IPS-18c (cell line): ENCODE data around the gene HOXC9.
A peak's percentile ranks its signal among the peaks of the same experiment; 100 is the strongest.

Experiments used
- H3K4me3 ChIP-seq: 2 replicates; pipeline ENCODE4 v1.7.0; 2013; ENCODE audit warnings: low read depth, mild to moderate bottlenecking, low read length, moderate library complexity; ENCODE audit not compliant: insufficient read depth
- H3K9me3 ChIP-seq: one replicate; pipeline ENCODE4 v1.6.1; 2013; ENCODE audit warnings: mild to moderate bottlenecking, low read length, moderate library complexity; ENCODE audit not compliant: control insufficient read depth, insufficient read depth

HOXC9 gene

DNA sequence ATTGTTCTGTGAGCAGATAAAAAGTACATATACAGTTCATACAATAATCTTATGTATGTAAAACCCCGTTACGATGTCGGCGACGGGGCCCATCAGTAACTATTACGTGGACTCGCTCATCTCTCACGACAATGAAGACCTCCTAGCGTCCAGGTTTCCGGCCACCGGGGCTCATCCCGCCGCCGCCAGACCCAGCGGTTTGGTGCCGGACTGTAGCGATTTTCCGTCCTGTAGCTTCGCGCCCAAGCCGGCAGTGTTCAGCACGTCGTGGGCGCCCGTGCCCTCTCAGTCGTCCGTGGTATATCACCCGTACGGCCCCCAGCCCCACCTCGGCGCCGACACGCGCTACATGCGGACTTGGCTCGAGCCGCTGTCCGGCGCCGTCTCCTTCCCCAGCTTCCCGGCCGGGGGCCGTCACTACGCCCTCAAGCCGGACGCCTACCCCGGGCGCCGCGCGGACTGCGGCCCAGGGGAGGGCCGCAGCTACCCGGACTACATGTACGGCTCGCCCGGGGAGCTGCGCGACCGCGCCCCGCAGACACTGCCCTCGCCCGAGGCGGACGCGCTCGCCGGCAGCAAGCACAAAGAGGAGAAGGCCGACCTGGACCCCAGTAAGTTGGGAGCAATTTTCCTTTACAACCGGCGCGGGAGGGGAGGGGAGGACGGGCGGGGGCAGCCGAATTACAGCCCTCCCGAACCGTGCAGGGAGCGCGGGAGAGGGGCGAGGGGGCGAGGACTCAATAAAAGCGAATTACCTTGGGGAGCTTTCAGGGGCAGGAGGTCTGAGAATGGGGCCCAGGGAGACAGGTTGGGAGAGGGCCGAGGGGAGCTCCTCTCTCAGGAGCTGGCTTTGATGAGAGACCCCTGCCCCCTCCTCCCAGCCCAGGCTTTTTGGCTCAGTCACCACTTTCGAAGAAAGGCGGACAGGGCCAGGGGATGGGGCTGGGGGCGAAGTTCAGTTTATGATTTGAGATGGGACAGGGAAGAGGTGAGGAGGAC lies at the start of gene HOXC9:
HOXC9 (plus strand) TSS at position 46 of the 999 bp plus-strand sequence; CDS start at position 74, 28 bp downstream.
- Histone ChIP-seq H3K9me3 (peaks cover 2% of the 10 kb centered on the region), H3K4me3 (peak within 1 kb of the TSS; percentile 24; the same call in 1 of the 2 replicates)

DNA sequence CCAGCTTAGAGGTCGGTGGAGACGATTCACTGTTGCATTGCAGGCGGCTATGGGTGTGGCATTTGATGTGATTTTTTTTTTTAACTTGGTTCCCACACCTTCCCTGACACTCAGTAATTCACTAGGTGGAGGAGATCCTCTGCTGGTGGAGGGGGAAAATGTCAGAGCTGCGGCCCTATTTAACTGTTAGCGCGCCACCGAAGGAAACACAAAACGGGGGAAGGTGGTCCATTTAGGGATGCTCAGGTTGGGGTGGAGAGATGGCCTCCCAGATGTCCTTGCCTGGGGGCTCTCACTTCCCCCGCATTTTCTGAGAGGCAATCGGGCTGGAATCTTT lies 49.6 kb upstream of the HOXC9 start:
- H3K4me3 ChIP-seq = no peak overlapping the region
- H3K9me3 ChIP-seq = peaks cover 2% of the 10 kb centered on the region

DNA sequence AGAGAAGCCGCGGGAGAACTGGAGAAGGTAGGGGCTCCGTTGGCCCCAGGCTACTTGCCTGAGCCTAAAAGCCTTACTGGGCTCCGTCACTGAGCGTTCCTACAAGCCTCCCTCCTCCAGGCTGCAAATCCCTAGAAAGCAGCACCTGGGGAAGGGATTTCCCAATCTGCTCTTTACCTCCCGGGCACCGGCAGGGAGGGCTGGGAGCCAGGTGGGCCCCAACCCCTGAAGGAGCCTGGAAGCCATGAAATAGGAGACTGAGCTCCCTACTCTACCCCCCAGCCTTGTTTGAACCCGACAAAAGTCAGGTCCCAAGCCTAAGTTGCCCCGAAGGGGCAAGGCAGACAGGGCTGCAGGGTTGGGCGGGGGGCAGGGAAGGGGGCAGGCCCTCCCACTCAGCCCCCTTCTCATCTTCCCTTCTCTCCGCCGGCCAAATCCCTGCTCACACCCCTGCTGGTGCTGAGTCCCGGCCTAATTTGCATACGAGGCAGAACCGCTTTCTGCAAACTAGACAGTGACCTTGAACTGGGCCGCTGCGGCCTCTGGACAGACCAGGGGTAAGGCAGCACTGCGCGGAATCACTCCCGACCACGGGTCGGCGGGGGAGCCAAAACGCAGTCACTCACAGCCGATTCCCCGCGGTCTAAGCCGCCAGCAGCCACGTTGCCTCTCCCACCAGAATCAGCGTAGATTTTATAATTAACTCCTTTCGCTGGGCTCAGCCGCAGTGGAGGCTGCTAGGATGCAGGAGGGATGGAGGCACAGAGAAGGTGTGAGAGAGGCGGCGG lies 49.0 kb upstream of the HOXC9 start:
- no peak overlapping the region for H3K4me3 ChIP-seq

DNA sequence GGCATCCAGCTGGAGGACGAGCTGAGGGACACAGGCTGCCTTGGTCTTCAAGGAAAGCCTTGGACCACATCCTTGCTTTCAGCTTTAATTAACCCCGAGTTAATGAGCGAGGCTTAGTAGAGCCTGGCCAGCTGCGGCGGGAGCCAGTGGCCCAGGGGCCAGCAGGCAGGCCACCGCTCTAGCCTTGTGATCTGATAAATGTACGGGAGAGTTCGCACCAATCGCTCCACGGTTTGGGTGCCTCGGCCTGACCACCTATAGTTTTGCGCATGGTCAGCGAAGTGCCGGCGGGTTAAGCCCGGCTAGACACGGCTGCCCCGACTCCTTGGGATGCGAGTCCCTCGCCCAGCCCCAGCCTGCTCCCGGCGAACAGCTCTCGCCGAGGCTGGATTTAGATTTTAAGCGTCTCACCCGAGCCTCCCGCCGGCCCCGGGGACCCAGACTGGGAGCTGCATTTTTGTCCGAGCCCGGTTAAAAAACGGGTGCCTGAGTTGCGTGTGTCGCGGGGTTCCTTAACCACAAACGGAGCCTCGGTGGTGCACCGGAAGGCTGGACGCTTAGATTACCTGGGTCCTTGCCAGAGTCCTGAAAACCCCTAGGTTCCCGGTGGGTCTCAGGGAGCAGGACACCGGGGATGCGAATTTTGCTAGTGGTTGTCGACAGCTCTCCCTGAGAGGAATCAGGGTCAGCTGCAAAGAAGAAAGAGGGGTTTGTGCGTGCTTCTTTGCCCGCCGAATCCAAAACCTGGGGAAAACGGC lies 48.2 kb upstream of the HOXC9 start:
- Histone ChIP-seq H3K4me3 (no peak overlapping the region), H3K9me3 (peaks cover 4% of the 10 kb centered on the region)

More for the DNA sequence above, 49.0 kb upstream of the HOXC9 start:
- H3K9me3 ChIP-seq = peaks cover 4% of the 10 kb centered on the region

DNA sequence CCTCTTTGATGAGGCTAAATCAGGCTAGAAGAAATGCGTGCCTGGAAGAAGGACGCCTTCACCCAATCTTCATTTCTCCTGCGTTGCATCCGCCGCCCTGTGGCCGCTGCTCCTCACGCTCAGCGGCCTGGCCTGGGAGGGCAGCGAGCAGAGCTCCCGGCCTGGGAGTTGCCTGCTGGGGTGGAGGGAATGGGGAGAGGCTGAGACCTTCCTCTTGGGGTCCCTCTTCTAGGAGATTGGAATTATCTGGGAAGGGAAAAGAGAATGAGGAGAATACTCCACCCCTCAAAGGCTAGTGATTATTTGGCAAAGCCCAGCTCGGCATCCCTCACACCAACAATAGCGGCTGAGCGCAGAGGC lies 47.6 kb upstream of the HOXC9 start:
- H3K9me3 ChIP-seq = peaks cover 5% of the 10 kb centered on the region
- no peak overlapping the region for H3K4me3 ChIP-seq

DNA sequence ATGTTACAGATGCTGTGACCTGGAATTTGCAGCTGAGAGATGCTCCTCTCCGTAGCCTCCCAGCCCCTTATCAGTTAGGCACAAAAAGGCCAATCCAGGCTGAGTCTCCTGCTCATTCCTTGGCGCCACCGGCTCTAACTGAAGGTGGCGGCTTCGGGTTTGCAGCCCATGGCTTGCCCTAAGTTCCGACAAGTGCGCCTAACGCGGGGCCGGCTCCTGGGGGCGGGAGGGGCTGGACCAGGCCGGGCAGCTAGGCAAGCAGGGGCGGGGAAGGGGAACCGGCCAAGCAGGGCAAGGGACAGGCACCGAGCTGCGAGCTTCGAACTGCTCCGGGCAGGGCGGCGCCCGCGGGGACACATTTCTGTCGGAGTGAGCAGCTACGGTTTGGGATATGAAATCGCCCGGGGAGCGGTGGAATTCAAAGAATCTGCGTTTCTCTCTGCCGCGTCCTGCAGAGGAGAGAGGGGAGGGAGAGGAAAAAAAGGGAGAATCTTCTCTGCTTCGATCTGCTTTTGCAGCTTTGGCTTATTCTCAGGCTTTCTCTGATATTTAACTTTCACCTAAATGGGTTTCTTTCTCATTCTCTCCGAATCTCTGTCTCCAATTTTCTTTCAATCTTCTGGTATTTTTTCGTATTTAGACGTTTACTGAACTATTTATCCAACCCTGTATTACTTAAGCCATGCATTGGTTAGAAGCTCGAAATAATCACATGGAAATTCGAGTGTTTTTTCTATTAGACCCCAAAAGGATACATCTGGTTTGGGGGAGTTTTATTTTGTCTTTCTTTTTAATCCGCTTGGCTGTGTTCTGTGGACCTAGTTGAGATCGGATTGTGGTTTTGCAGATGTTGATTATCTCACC lies 46.9 kb upstream of the HOXC9 start:
- Histone ChIP-seq H3K9me3 (peaks cover 6% of the 10 kb centered on the region), H3K4me3 (no peak overlapping the region)

DNA sequence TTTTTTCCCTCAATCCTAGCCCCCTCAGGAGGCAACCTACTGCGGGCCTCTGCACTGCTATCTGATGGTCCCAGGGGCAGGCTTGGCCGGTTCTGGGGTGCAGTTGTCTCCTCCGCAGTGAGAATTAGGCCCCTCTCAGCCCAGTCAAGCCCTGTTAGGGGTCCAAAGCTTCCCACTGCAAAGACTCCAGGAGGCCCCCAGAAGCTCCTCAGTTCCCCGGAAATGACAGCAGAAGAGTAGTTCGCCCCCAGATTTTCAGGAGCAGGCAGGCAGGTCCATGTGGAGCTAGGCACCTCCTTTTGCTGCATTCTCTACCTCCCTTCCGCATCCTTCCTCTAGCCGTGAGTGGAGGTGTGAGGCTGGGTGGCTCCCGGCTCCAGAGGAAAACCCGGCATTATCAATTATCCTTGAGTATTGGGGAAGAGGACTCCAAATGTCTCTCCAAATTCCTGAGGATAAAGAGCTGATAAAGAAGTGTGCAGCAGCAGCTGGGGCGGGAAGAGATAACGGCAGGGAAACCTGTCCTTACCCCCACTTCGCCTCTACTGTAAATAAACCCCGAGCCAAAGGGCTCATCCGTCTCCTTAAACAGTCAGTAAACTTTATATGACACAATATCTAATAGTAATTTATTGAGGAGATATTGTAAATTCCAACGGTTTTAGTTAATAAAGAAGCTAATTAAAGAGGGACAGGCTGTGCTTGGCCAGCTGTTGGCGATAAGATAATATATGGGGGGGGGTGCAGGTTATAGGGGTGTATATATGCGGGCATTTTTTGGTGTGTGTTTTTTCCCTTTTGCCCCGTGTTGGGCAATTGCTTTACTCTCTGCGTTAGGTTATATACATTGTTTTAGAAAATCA lies 45.9 kb upstream of the HOXC9 start:
- H3K4me3 ChIP-seq = no peak overlapping the region
- peaks cover 6% of the 10 kb centered on the region for H3K9me3 ChIP-seq

DNA sequence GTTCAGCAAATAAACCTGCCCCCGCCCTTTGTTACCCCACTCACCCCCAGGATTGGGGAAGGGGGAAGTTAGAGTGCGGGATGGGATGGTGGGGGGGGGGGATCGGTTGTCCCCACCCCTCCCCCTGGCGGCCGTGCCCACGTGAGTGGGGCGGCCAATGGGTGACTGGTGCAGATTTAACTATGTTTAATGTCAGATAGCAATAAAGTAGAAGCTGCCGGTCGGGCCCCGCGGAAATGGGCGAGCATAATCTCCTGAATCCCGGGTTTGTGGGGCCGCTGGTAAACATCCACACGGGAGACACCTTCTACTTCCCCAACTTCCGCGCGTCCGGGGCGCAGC lies 45.3 kb upstream of the HOXC9 start, which contains the start of gene HOXC12:
HOXC12 (plus strand) TSS at position 210 of the 342 bp plus-strand sequence; CDS start at position 237, 27 bp downstream.
- Histone ChIP-seq H3K9me3 (peaks cover 6% of the 10 kb centered on the region), H3K4me3 (no peak within 1 kb of the TSS)

DNA sequence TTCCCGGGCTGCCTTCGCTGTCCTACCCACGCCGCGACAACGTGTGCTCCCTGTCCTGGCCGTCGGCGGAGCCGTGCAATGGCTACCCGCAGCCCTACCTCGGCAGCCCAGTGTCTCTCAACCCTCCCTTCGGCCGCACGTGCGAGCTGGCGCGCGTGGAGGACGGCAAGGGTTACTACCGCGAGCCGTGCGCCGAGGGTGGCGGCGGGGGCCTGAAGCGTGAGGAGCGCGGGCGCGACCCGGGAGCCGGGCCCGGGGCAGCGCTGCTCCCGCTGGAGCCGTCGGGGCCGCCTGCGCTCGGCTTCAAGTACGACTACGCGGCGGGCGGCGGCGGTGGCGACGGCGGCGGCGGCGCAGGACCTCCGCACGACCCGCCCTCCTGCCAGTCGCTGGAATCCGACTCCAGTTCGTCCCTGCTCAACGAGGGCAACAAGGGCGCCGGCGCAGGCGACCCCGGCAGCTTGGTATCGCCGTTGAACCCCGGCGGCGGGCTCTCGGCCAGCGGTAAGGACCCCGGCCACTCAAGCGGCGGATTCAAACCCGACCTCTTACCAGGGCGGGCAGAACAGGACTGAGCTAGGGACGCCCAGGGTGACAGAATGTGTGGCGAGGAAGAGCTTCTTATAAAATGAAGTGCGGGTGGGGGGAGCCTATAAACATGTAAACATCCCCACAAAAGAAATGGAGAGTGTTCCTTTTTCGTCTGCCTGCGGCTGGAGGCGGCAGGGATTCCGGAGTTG lies 44.8 kb upstream of the HOXC9 start:
- no peak overlapping the region for H3K4me3 ChIP-seq
- peaks cover 10% of the 10 kb centered on the region for H3K9me3 ChIP-seq

DNA sequence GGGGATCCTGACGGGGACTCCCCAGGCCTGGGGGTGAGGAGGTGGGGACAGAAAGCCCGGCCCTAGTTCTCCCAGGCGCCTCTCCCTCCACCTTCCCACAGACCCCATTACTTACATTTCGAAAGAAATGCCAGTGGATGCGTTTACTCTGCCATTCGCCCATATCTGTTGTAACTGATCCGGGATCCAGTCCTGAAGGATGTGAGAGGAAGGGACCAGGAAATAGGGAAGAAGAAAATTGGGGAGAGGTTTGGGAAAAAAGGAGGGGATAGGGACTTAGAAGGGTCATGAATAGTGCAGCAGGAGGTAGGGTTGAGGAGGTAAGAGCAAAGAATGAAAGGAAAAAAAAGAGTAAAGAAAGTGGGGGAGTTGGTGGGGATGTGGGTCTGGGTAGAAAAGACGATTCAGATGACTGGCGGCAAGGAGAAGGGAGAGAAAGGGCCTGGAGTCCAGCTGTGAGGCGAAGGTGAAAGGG lies 44.1 kb upstream of the HOXC9 start:
- Histone ChIP-seq H3K4me3 (no peak overlapping the region), H3K9me3 (peaks cover 11% of the 10 kb centered on the region)

DNA sequence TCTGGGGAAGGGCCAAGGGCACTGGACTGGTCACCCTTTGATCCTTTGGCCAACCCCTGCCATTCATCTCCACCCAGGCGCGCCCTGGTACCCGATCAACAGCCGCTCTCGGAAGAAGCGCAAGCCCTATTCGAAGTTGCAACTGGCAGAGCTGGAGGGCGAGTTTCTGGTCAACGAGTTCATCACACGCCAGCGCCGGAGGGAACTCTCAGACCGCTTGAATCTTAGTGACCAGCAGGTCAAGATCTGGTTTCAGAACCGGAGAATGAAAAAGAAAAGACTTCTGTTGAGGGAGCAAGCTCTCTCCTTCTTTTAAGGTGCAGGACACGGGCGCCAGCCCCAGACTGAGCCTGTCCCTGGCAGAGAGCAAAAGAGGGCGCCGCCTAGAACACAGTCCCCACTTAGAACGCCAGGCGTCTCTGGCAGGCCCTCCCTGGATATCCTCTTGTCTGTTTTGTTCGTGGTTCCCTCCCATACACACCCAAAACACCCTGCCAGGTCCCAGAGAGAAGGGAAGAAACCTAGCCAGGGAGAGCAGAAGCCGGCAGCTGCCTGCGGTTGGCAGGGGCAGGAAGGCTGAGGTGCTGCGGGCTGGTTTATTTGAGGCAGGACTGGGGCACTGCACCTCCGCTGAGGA lies 43.6 kb upstream of the HOXC9 start:
- Histone ChIP-seq H3K9me3 (peaks cover 12% of the 10 kb centered on the region), H3K4me3 (no peak overlapping the region)

DNA sequence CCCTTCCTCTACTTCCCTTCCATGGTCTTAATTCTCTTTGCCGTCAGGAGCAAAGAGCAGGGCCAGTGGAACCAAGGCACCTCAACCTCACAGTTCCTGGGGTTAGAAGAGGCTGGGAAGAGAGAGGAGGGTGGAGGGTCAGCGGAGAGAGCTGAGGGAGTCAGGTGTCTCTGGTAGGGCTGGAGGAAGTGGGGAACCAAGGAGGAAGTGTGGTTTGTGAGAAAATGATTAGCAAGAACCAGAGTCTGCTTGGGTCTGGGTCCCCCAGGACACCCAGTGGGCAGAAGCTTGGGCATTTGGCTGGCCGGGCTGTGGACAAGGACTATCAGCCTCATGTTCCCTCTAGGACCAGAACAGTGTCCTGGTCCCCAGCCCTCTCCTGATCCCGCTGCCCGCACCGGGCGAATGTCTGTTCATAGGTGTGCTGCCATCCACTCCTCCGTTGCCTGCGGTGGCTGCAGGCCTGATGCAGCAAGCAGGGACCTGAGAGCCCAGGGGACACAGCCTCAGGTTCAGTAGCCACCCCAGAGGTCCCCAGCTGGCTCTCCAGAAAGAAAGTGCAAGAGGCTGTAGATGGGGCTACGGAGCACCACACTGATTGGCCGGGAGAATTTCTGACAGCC lies 42.9 kb upstream of the HOXC9 start:
- no peak overlapping the region for H3K4me3 ChIP-seq
- H3K9me3 ChIP-seq = peaks cover 14% of the 10 kb centered on the region

DNA sequence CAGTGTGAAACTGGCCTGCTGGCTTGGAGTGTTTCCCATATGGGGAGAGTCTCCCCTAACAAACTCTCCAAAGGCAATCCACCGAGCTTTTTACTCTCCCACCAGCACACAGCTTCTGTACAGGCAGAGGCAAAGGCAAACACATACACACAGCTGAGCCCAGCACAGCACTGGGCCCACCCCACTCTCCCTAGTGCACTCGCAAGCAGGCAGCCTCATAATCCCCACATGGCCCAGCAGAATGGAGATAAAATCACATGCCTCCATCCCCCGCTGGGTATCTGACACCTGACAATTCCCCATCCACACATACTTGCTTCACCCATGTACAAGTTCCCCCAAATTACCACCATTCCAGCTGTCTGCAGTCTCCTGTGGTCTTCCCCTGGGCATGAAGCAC lies 41.8 kb upstream of the HOXC9 start:
- Histone ChIP-seq H3K4me3 (no peak overlapping the region), H3K9me3 (peaks cover 14% of the 10 kb centered on the region)

DNA sequence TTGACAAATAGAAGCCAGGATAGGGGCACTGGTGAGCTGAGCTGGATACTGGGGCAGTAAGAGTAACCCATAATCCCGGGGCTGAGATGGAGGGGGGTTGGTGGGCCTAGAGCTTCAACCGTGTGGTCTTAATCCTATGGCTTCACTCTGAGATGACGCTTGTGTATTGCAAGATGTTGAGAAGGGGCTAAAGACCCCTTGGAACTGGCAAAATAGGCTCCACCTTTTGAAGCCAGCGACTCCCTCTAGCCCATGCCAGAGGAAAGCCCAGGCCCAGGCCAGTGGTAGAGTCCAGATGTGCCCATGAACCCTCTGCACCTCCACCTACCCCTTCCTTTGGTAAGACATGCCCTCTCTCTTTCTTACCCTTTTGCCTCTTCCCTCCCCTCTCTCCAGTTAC lies 40.6 kb upstream of the HOXC9 start:
- Histone ChIP-seq H3K4me3 (no peak overlapping the region), H3K9me3 (peaks cover 14% of the 10 kb centered on the region)
